Endothelial cell of umbilical vein (primary cell): ENCODE data around the gene NEK2. TPM values are rescaled to one million over a fixed set of nuclear protein-coding genes. Genes with fewer than 3 reads are reported as not detected.

Experiments used
- BruUV-seq: library from RNA; stranded (reverse); fragments of 400-500 nt; replicated peaks from 2 replicates; lab custom pipeline; 2021; lab: Mats Ljungman, UMichigan
- CTCF ChIA-PET: fragments of 300-600, 350-600 bp; sonication (Branson Sonifier 250); formaldehyde crosslinking; loops from one replicate; lab custom pipeline; 2021; ENCODE audit warnings: antibody characterized with exemption, inconsistent platforms; lab: Charles Lee
- POLR2A ChIA-PET: fragments of 300-600, 350-600 bp; sonication (Branson Sonifier 250); formaldehyde crosslinking; loops from one replicate; lab custom pipeline; 2021; ENCODE audit warnings: antibody characterized with exemption, inconsistent platforms; lab: Charles Lee
- DNase-seq: peaks from one replicate; pipeline ENCODE4 v3.0.0-alpha.2; 2011; ENCODE audit warnings: low read depth, low spot score
- FAIRE-seq: peaks from 2 replicates; lab custom pipeline; 2011; peaks lifted over from hg19 to GRCh38; lab: Jason Lieb, UNC
- H2AFZ ChIP-seq: 2 replicates; pipeline ENCODE4 v1.6.0; 2012; ENCODE audit warnings: low read depth, low read length, control low read depth, inconsistent platforms
- H3K27ac ChIP-seq: 2 replicates; pipeline ENCODE4 v1.5.1; 2011; ENCODE audit warnings: low read depth, mild to moderate bottlenecking, control low read depth, low read length, moderate library complexity; ENCODE audit not compliant: insufficient read depth
- H3K27me3 ChIP-seq, 2 experiments: 2 replicates each; pipeline versions ENCODE4 v1.6.0 to v1.6.1; 2011; ENCODE audit warnings: low read length in 2 of 2, mixed read lengths in 1 of 2; ENCODE audit not compliant: control insufficient read depth in 2 of 2, insufficient read depth in 2 of 2
- H3K36me3 ChIP-seq, 2 experiments: 2 replicates in 1 of 2; 3 replicates in 1 of 2; pipeline ENCODE4 v1.5.1; 2011; ENCODE audit warnings: low read length in 2 of 2, mild to moderate bottlenecking in 1 of 2, moderate library complexity in 1 of 2; ENCODE audit not compliant: control insufficient read depth in 2 of 2, insufficient read depth in 2 of 2; ENCODE audit errors: extremely low read depth in 1 of 2
- H3K4me1 ChIP-seq: 3 replicates; pipeline ENCODE4 v1.5.1; 2011; ENCODE audit warnings: mild to moderate bottlenecking, low read length; ENCODE audit not compliant: control insufficient read depth, insufficient read depth; ENCODE audit errors: extremely low read depth
- H3K4me2 ChIP-seq: 2 replicates; pipeline ENCODE4 v1.6.1; 2011; ENCODE audit warnings: low read length, control low read depth, mixed read lengths; ENCODE audit not compliant: insufficient read depth
- H3K4me3 ChIP-seq, 3 experiments: fragments of 200-600 bp in 1 of 3; sonication (generic), shearing (Covaris generic) in 1 of 3; replicated peaks in 1 of 3; 2 replicates each; pipeline ENCODE4 v1.5.1; 2011 to 2016; ENCODE audit warnings: control low read depth in 3 of 3, low read length in 3 of 3, mild to moderate bottlenecking in 2 of 3, inconsistent platforms in 1 of 3, low read depth in 1 of 3, moderate library complexity in 1 of 3; ENCODE audit not compliant: insufficient read depth in 1 of 3
- H3K79me2 ChIP-seq: 2 replicates; pipeline ENCODE4 v1.6.0; 2012; ENCODE audit warnings: low read length, inconsistent platforms; ENCODE audit not compliant: control insufficient read depth, insufficient read depth
- H3K9ac ChIP-seq: replicated peaks from 2 replicates; pipeline ENCODE3; 2011; ENCODE audit warnings: low read length, control low read depth; ENCODE audit not compliant: insufficient read depth; ENCODE audit errors: extremely low read depth
- H3K9me1 ChIP-seq: replicated peaks from 3 replicates; pipeline ENCODE4 v1.6.0; 2011; ENCODE audit warnings: mild to moderate bottlenecking, low read length; ENCODE audit not compliant: control insufficient read depth, insufficient read depth; ENCODE audit errors: extremely low read depth
- H3K9me3 ChIP-seq: replicated peaks from 2 replicates; pipeline ENCODE4 v1.5.1; 2012; ENCODE audit warnings: low read length, inconsistent platforms; ENCODE audit not compliant: control insufficient read depth, insufficient read depth
- H4K20me1 ChIP-seq: replicated peaks from 2 replicates; pipeline ENCODE3; 2011; ENCODE audit warnings: mild to moderate bottlenecking, low read length; ENCODE audit not compliant: control insufficient read depth, insufficient read depth; ENCODE audit errors: extremely low read depth
- CTCF ChIP-seq, 2 donors: IDR thresholded peaks; 1 replicate in 1 of 2; 2 replicates in 1 of 2; pipeline ENCODE4 v1.5.1; 2011; ENCODE audit warnings: low read length in 2 of 2, mild to moderate bottlenecking in 2 of 2, moderate library complexity in 2 of 2, control low read depth in 1 of 2, inconsistent platforms in 1 of 2, low read depth in 1 of 2; ENCODE audit not compliant: insufficient read depth in 1 of 2; ENCODE audit errors: extremely low read depth in 1 of 2
- EZH2 ChIP-seq: IDR thresholded peaks from 2 replicates; pipeline ENCODE4 v1.6.1; 2012; ENCODE audit warnings: borderline replicate concordance, low read depth, mild to moderate bottlenecking, moderate library complexity, low read length, inconsistent platforms; ENCODE audit not compliant: severe bottlenecking
- FOS ChIP-seq: IDR thresholded peaks from 2 replicates; pipeline ENCODE4 v1.6.1; 2011; ENCODE audit warnings: mild to moderate bottlenecking, low read length, moderate library complexity, borderline replicate concordance; ENCODE audit not compliant: insufficient read depth
- GATA2 ChIP-seq: IDR thresholded peaks from 2 replicates; pipeline ENCODE4 v1.7.0; 2011; ENCODE audit warnings: low read depth, mild to moderate bottlenecking, moderate library complexity, mixed read lengths, low read length; ENCODE audit not compliant: insufficient read length, insufficient read depth
- JUN ChIP-seq: IDR thresholded peaks from 2 replicates; pipeline ENCODE4 v1.6.1; 2011; ENCODE audit warnings: borderline replicate concordance, low read depth; ENCODE audit not compliant: insufficient read length, insufficient read depth
- MAX ChIP-seq: IDR thresholded peaks from 2 replicates; pipeline ENCODE4 v1.6.1; 2011; ENCODE audit not compliant: insufficient read depth, insufficient read length
- MYC ChIP-seq: IDR thresholded peaks from one replicate; pipeline ENCODE4 v1.6.1; 2011; ENCODE audit warnings: mild to moderate bottlenecking, low read depth, low read length
- POLR2A ChIP-seq: IDR thresholded peaks from 2 replicates; pipeline ENCODE4 v1.6.1; 2012; ENCODE audit warnings: low read depth, mild to moderate bottlenecking, control low read depth, low read length
- POLR2AphosphoS5 ChIP-seq: IDR thresholded peaks from 2 replicates; pipeline ENCODE4 v1.6.1; 2012; ENCODE audit warnings: low read depth, mild to moderate bottlenecking, control low read depth, low read length, moderate library complexity; ENCODE audit not compliant: insufficient read depth
- dilution Hi-C: fragments of 300-500 bp; cut with MboI; formaldehyde crosslinking; loops from one replicate; pipeline ENCODE4 v1.15.0; 2019; ENCODE audit warnings: low sequenced_read_pairs; ENCODE audit not compliant: extremely low pct_ligation_motif_present
- intact Hi-C: fragments of 100-400 bp; cut with micrococcal nuclease; formaldehyde crosslinking; loops from one replicate; pipeline ENCODE4 v1.10.0; 2022
- polyA plus RNA-seq, 4 experiments: library from polyadenylated mRNA; depleted of rRNA in 3 of 4; stranded (reverse) in 3 of 4; unstranded in 1 of 4; fragments of >200 nt; gene quantifications; 2 replicates each; pipeline versions ENCODE4 v1.2.1 to v1.2.3, GENCODE V29; 2011 to 2012; ENCODE audit warnings: missing spikeins in 1 of 4
- total RNA-seq: library from RNA; stranded (reverse); gene quantifications from 2 replicates; pipeline ENCODE4 v1.2.3, GENCODE V29; 2021

Gene NEK2
- total and polyA plus RNA-seq, 2 donors (not counting 3 experiments of a cell fraction or from before 2014, with no cell fraction given), result 6.6 to 19.0 TPM

- BruUV-seq, result no TSS peak
- no peak for DNase-seq
- FAIRE-seq, result no peak
- no peak overlapping the region for H3K9ac ChIP-seq
- H3K9me1 ChIP-seq, result no peaks in the 10 kb centered on the region
- no peak overlapping the region for H3K27ac ChIP-seq
- intact Hi-C loops, result no loop called here
- POLR2A ChIA-PET, result no interaction called here
- H3K79me2 ChIP-seq, result no peaks in the 10 kb centered on the region
- CTCF ChIA-PET, result interaction anchor here (1.1 to 1.6 kb wide), 2 partner anchors 149 to 296 kb away, joined by 3 to 5 read pairs; no protein-coding TSS in a partner anchor
- H3K27me3 ChIP-seq, result no peaks in the 10 kb centered on the region
- no peak overlapping the region for H2AFZ ChIP-seq
- H3K4me3 ChIP-seq, result no peak overlapping the region
- TF ChIP-seq FOS (no peak), CTCF (IDR thresholded peaks at IDR 0.05; ENCODE audit: extremely low read depth in 1 of 2, insufficient read depth in 1 of 2, low read depth in 1 of 2, low read length in 2 of 2) (no peak)
- H3K36me3 ChIP-seq, result no peaks in the 10 kb centered on the region
- H3K4me1 ChIP-seq, result peaks cover 2% of the 10 kb centered on the region
- no peaks in the 10 kb centered on the region for H3K9me3 ChIP-seq
- no peak overlapping the region for H3K4me2 ChIP-seq
- H4K20me1 ChIP-seq, result no peaks in the 10 kb centered on the region
- dilution Hi-C loops, result no loop called here
Observed at GRCh38 chr1:211619033-211619996, 56.1 kb downstream of the NEK2 start.

- Histone ChIP-seq H3K9ac (no peak overlapping the region), H3K4me3 (no peak overlapping the region), H3K9me3 (no peaks in the 10 kb centered on the region), H3K9me1 (no peaks in the 10 kb centered on the region), H3K79me2 (no peaks in the 10 kb centered on the region), H3K27ac (no peak overlapping the region), H3K4me1 (no peaks in the 10 kb centered on the region), H4K20me1 (no peaks in the 10 kb centered on the region), H3K36me3 (no peaks in the 10 kb centered on the region), H3K27me3 (no peaks in the 10 kb centered on the region), H2AFZ (peak overlapping the region; percentile 34), H3K4me2 (no peak overlapping the region)
- intact Hi-C loops, result no loop called here
- no peak for FAIRE-seq
- no TSS peak for BruUV-seq
- ChIA-PET POLR2A (no interaction called here), CTCF (interaction anchor here (0.8 to 1.2 kb wide), 2 partner anchors 12 to 14 kb away, joined by 3 read pairs; no protein-coding TSS in a partner anchor)
- TF ChIP-seq POLR2AphosphoS5 (no peak), CTCF (IDR thresholded peaks at IDR 0.05; ENCODE audit: extremely low read depth in 1 of 2, insufficient read depth in 1 of 2, low read depth in 1 of 2, low read length in 2 of 2) (no peak), JUN (no peak), POLR2A (no peak), MYC (no peak), EZH2 (no peak), FOS (no peak), MAX (no peak), GATA2 (no peak)
- no peak for DNase-seq
- dilution Hi-C loops, result no loop called here
Observed at GRCh38 chr1:211616965-211617297, 58.5 kb downstream of the NEK2 start.
